GM18907 (cell line): Measurements from ENCODE around the gene PDIK1L.

ENCODE experiments used
- ATAC-seq: cut with Tn5 transposase; IDR thresholded peaks from one replicate; pipeline ENCODE4 v1.9.1; 2021; ENCODE audit warnings: mild to moderate bottlenecking, moderate library complexity; ENCODE audit not compliant: unreplicated experiment

Gene PDIK1L

GRCh38 chr1:26169198-26169554, 57.6 kb downstream of the PDIK1L start:
- ATAC-seq = no peak

DNA sequence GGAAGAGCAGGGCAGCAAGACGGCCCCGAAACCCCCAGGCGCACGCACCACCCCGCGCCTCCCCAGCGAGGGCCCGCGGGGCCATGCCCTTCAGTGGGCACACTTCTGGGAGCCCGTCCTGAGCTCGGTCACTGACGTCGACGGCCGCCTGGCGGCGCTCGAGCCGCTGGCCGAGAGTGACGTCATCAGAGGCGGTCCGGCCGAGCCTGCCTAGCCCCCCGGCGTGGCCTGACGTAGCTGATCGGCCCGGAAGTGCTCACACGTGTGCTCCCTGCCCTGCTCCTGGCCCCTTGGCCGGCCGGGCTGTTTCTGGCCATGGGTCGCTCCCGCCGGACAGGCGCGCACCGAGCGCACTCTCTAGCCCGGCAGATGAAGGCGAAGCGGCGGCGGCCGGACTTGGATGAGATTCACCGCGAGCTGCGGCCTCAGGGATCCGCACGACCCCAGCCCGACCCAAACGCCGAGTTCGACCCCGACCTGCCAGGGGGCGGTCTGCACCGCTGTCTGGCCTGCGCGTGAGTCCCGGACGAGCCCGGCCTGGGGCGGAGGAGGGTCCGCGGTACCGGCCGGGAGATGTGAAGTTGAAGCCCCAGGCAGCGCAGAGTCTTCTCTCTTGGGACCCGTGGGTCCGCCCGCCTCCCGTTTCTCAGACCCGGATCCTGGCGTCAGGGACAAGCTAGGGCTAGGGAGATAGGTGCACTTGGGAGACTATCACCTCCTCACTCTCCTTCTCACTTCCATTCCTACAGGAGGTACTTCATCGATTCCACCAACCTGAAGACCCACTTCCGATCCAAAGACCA, 58.2 kb downstream of the PDIK1L start, which contains the start of gene ZNF593:
Gene ZNF593 (plus strand): TSS at position 240 of the 803 bp plus-strand sequence. CDS start 76 bp downstream, at position 316.
- ATAC-seq = peak; percentile 94

DNA sequence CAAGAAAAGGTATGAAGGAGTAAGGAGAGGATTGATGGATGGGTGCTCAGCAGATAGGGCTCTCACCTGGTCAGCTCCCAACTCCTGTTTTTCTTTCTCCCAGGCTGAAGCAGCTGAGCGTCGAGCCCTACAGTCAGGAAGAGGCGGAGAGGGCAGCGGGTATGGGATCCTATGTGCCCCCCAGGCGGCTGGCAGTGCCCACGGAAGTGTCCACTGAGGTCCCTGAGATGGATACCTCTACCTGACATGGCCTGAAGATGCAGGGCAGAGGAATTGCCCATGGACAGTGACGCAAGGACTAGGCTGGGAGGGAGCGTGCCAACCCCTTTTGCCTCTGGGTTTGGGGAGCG, 58.8 kb downstream of the PDIK1L start:
- ATAC-seq = no peak

- no peak for ATAC-seq
These were observed 59.8 kb downstream of the PDIK1L start, which contains the start of gene ZNF593OS for GRCh38 chr1:26171084-26172072. Gene ZNF593OS, minus strand, starts transcription at chr1:26171832. Its CDS starts 171 bp downstream, at chr1:26171661.
